NCI-H2107 treated with DMSO at 0.1 percent for 48 hours (cell line): ENCODE measurements around the gene CYSLTR2.
"Not testable (repeated sequence)": the region's sequence is repeated elsewhere in the genome, so short reads cannot be mapped to it uniquely, and the experiment has no call there.

ENCODE experiments used
- DNase-seq: peaks from one replicate; lab custom pipeline; 2025; ENCODE audit not compliant: unreplicated experiment; lab: John Stamatoyannopoulos, UW

Gene CYSLTR2

GRCh38 chr13:48644141-48644540 lies 9.6 kb upstream of the CYSLTR2 start:
- no peak for DNase-seq

GRCh38 chr13:48644951-48645350 lies 8.8 kb upstream of the CYSLTR2 start:
- DNase-seq: no peak

- DNase-seq: no peak
Observed at GRCh38 chr13:48645845-48646244, 7.9 kb upstream of the CYSLTR2 start.

GRCh38 chr13:48646791-48647190 lies 6.9 kb upstream of the CYSLTR2 start:
- no peak for DNase-seq

- no peak for DNase-seq
Observed at GRCh38 chr13:48647625-48648024, 6.1 kb upstream of the CYSLTR2 start.

GRCh38 chr13:48648446-48648845 lies 5.3 kb upstream of the CYSLTR2 start:
- no peak for DNase-seq

- no peak for DNase-seq
Observed at GRCh38 chr13:48652851-48653471, 768 bp upstream of the CYSLTR2 start.

- no peak for DNase-seq
Observed at GRCh38 chr13:48654511-48654910, 782 bp downstream of the CYSLTR2 start.

GRCh38 chr13:48655291-48655690 lies 1.6 kb downstream of the CYSLTR2 start:
- DNase-seq: no peak

- DNase-seq: peak; percentile 4
Observed at GRCh38 chr13:48656608-48657007, 2.9 kb downstream of the CYSLTR2 start.

- DNase-seq: no peak
Observed at GRCh38 chr13:48660361-48661076, 6.8 kb downstream of the CYSLTR2 start.

GRCh38 chr13:48661107-48661506 lies 7.4 kb downstream of the CYSLTR2 start:
- DNase-seq: no peak

GRCh38 chr13:48662226-48662625 lies 8.5 kb downstream of the CYSLTR2 start:
- DNase-seq: no peak

- no peak for DNase-seq
Observed at GRCh38 chr13:48667136-48667535, 13.4 kb downstream of the CYSLTR2 start.

- not testable (repeated sequence) for DNase-seq
Observed at GRCh38 chr13:48671421-48671820, 17.7 kb downstream of the CYSLTR2 start.

- DNase-seq: no peak
Observed at GRCh38 chr13:48675247-48675646, 21.5 kb downstream of the CYSLTR2 start.

GRCh38 chr13:48678316-48678715 lies 24.6 kb downstream of the CYSLTR2 start:
- no peak for DNase-seq

- DNase-seq: no peak
Observed at GRCh38 chr13:48679941-48680680, 26.4 kb downstream of the CYSLTR2 start.

- no peak for DNase-seq
Observed at GRCh38 chr13:48680756-48681392, 27.1 kb downstream of the CYSLTR2 start.

GRCh38 chr13:48681905-48682304 lies 28.2 kb downstream of the CYSLTR2 start:
- DNase-seq: no peak

- DNase-seq: no peak
Observed at GRCh38 chr13:48682436-48682835, 28.7 kb downstream of the CYSLTR2 start.
